G401.6 (cell line): ENCODE results near the gene LPIN2.

Experiments
- FAIRE-seq: peaks from 2 replicates; lab custom pipeline; 2012; peaks lifted over from hg19 to GRCh38; lab: Jason Lieb, UNC

The LPIN2 gene

DNA sequence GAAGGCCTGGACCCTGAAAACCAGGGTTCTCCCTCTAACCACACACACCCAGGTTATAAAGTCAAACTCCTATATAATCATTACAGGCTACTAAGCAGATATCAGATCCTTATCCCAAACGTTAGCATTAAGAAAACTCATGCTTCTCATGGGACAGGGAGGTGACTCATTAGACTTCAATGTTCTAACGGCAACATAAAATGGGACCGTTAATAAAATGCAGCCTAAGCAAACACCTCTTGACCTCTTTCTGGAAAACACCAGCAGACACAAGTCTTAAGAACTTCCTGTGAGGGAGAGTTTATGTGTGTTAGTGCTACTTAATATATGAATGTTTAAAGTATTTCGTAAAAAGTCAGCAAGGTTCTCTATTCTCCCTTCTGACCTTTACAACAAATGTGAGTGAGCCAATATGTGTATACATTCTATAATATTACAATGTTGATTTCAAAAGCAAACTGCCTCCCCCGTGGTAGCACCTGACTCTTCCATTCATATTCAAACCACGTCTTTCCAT lies 31.7 kb downstream of the LPIN2 start:
- FAIRE-seq, result peak; percentile 15

DNA sequence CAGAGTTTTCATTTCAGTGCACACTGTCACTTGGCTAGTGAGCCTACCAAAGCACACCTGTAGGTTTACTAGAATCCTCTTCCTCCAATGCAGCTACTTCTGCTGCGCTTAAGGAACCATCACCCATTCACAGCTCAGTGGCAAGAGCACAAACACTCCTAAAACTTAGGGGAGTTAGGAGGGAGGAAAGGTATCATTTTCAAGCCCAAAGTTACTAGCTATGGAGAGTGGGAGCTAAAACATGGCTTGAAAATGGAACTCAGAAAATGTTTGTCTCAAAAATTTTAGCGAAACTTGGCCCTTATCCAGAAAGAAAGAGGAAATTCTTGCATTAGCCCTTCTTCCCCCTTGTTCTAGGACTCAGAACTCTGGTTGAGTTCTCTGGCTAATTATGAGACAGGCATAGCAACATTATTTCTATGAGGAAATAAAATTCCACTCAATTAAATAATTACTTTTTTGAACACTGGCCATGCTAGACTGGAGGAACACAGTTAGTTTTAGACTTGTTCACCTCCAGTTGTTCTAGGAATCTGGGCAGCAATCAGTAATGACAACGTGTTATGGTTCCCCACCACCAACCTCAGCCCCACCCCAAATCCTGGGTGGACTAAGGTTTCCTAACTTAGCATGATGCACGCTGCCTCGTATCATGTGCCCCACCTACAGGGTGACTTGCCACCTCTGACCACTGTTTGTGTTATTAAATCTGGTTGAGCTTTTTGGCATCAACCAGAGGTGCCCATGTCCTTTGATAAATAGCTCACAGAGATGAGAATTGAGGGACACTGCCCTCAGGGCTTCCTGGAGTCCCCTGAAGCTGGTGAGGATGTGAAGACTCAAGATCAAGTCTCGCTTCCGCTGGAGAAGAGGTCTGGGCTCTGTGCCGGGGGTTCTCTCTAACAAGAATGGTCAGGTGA lies 32.8 kb downstream of the LPIN2 start:
- FAIRE-seq, result no peak

DNA sequence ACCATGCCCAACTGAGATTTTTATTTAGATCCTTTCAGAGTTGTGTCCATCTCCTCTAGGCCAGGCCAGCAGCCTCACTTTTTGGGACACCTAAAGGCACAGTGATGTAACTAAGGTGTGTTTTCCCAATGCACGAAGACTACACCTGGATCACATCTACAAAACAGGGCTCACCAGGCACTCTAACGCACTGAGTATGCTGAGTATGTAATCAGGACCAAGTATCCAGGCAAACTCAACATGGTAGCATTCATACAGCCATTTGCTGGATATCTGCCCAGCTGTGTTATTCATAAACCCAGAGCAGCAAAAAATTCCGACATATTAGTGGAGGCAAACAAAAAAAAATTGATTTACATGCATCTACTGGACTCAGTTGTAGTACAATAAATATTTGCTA lies 33.8 kb downstream of the LPIN2 start:
- no peak for FAIRE-seq

DNA sequence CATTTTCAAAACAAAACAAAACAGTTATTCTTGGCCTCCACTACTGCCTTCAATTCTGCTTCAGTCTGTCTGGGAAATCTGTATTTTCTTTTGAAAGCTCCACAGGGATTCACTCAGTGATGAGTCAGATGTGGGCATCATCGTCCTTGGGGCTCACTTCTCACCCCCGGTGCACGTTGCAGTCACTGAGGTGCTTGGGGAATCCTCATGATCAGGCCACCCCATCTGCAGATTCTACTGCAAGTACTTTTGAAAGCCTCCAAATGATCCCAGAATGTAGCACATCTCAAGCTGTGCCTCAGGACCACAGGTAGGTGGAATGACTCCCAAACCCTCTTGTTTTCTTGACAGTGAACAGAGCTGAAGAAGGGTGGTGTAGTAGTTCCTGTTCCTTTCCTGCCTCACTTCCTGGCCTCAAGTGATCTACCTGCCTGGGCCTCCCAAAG lies 34.3 kb downstream of the LPIN2 start:
- FAIRE-seq, result no peak

DNA sequence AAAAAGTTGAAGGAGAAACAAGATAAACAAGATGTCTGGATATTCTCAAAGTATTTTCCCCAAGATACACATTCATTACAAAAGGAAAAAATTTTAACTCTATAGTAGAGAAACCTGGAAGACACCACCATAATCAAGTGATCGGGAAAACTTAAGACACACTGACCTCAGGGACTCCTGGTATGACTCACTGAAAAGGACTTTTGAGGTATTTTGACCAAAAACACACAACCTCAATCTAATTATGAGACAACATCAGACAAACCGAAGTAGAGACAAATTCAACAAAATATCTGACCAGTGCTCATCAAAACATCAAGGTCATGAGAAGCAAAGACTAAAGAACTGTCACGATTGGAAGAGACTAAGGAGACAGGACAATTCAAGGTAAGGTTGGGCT lies 34.7 kb downstream of the LPIN2 start:
- FAIRE-seq, result no peak

DNA sequence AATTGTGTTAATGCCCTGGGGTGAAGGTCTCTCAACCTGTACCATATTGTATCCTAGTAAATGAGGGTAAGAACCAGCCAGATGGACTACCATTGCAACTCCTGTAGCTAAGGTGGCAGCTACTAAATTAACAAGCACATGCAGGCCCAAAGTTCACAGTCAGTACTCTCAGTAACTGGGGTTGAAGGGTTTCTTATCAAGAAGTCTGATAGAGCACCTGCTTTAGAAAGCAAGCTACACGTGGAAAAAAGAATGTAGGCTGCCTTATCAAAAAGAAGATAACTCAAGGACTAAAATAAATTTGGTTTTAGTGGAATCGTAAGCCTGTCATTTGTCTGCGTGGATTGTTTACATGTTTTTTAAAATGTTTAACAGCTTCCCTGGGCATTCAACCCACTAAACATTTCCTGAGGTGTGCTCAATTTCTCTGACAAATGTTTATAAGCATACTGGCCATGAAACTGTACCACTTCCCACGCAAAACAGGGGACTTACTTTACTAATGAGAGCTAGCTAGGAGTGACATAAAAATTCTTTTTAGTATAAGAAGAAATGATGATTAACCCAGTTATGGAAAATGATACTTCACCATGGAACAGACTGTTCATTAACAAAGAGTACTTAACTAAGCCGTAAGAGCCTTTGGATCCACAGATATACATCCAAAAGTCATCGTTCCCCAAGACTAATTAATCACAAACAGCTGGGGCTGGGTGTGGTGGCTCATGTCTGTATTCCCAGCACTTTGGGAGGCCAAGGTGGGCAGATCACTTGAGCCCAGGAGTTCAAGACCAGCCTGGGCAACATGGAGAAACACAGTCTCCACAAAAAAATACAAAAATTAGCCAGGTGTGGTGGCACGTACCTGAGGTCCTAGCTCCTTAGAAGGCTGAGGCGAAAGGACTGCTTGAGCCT lies 36.5 kb downstream of the LPIN2 start:
- no peak for FAIRE-seq

DNA sequence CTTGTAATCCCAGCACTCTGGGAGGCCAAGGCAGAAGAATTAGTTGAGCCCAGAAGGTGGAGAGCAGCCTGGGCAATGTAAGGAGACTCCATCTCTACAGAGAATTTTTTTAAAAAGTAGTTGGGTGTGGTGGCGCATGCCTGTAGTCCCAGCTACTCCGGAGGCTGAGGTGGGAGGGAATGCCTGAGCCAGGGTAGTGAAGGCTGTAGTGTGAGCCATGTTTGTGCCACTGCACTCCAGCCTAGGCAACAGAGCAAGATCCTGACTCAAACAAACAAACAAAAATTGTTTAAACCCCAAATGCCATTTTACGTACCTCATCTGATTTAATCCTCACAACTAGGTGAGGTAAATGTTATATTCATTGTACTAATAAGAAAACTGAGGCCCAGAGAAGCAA lies 38.2 kb downstream of the LPIN2 start:
- FAIRE-seq, result no peak

DNA sequence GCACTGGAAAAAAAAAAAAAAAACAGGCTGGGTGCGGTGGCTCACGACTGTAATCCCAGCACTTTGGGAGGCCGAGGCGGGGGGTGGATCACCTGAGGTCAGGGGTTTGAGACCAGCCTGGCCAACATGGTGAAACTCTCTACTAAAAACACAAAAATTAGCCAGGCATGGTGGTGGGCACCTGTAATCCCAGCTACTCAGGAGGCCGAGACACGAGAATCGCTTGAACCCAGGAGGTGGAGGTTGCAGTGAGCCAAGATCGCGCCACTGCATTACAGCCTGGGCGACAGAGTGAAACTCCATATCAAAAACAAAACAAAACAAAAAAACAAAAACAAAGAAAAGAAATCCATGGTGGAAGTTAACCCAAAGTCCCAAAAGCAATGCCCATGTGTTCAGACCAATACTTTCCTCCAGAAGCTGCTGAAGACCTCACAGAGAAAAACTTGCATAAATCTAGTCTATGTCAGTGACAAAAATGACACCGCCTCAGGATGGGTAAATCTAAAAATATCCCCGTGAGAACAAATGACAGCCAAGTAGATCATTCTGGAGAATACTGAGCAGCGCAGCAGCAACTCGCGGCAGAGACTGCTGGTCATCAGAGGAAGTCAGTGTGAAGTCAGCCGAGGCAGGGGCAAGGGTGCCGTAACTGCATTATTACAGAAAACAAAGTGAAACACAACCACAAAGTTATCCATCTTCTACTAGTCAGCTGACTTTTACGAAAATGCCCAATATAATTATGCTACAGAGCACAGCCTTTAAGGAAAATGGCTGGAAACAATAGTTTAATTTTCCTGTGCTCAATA lies 41.0 kb downstream of the LPIN2 start:
- FAIRE-seq, result no peak

DNA sequence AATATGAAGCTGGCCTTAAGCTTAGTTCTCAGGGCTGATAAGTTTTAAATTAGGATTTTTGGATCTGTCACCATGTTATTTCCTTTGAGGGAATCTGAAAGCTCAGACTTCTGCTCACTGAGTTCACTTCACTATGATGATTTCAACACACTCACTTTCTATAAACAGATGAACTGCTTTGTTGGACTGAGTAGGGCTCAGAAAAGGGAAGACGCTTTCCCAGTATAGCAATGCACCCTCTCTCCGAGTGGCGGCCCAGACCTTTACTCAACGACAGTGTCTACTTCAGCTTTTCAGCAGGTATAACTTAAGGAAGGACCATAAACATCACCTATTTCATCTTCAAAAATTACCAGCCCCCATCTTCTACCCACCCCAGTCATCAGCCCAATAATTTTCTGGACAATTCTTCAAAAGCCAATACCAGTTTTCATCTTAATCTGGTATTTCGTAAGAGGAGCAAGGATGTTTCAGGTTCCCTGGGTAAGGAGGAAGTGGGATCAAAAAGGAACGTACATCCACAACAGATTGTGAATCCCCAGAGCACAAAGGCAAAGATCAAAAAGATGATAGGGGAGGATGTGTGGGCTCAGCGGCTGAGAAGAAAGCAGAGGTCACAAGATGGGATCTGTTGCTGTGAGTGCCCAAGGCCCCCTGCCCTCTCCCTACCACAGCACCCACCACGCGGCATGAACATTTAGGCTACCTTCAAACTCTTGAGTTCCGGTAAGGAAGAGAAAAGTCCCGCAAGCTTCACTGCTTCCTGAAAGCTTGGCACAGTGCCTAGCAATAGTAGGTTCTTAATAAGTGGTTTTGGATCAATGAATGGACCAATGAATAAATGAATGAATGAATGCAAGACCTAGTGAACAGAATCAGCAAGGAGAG lies 41.9 kb downstream of the LPIN2 start:
- no peak for FAIRE-seq

DNA sequence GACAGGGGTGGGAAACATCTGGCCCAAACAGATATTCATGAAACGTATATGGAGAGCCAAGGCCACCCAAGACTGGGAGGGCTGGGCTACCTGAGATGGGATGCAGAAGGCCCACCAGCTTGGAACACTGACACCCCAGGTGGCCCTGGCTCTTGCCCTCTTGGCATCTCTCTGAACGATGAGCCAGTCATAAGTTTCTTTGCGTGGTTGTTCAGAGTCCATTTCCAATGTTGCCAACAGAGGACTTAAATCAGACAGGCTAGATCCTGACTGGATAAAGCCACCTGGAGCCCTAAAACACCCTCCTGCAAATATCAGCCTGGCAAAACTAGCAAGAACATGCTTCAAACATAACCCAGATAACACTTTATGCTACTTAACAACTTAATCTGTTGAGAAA lies 42.6 kb downstream of the LPIN2 start:
- no peak for FAIRE-seq

DNA sequence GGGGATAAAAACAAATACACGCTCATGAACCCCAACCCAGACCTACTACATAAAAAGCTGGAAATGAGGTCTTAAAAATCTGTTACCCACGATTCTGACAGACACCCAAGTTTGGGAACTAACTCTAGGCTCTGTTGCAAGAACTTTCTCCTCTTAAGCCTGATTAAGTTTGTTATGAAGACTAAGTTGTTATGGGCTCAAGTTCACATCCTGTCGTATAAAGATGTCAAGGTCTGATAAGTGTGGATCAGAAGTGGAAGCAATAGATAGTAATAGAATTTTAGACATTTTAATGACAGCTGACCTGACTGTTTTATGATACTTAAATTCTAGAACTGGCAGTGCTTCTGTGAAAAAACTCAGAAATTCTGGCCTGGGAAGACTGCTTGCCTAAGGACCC lies 43.2 kb downstream of the LPIN2 start:
- FAIRE-seq, result no peak

DNA sequence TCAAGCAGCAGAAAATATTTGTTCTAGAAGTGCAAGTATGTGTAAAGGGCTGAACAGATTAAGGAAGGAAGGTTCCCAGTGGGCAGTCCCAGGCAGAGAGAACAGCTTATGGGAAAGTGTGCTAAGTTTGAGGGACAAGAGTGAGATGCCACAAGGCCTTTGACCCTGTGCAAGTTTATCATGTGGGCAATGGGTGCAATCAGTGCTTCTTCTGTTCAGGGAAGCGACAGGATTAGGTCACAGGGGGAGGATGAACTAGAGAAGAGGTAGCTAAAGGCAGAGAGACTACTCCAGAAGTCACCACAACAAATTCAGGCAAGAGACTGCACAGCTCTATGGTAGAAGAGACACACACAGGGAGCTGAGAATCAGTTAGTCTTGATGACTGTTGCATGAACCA lies 44.3 kb downstream of the LPIN2 start:
- FAIRE-seq, result no peak

DNA sequence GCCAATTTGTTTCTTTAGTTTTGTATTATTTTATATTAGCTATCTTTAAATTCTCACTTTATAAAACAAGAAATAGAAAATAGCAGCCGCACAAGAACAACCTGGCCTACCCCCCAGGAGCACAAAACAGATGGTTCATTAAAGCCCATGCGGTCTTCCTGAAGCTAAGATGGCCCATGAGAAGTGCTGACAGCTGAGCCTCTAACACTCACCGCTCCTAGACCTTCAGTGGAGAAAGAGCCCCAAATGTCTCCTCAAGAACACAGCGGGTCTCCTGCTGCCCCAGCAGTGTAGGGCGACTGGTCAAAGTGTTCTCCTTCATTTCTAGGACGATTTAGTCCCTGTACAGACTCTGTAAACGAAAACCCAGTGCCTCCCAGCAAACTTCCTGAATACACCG lies 45.1 kb downstream of the LPIN2 start:
- FAIRE-seq, result no peak

DNA sequence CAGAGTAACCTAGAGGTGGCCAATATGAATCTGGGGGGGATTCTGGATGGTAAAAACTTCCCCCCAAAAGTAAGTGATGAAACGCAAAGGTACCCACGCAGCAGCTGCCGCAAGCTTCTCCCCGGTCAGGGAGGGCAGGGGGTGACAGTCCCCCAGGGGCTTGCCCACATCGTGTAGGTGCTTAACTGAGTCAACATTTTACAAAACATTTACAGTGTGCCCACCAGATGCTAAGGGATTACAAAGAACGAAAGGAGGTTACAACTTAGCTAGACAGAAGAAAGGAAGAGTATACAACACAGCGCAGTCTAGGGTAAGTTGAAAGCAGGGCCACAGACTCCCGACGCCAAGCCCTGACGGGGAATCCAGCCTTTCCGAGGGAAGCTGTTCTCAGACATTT lies 45.6 kb downstream of the LPIN2 start:
- no peak for FAIRE-seq

DNA sequence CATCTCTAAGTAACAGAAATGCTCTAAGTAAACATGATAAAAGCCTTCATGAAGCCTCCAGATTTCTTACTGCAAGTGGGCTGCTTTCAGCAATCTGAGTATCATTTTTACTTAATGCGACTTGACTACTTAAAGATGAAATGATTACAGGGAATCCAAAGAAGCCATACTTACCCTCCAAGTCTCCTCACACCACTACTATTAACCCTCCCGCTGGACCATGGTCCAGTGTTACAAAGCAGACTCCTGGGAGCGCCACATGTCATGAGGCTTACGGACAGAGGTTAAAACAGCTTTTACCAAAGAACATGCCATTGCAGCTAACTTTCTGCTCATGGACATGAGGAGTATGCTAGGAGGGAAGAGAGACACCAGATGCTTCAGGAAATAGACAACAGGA lies 46.4 kb downstream of the LPIN2 start:
- no peak for FAIRE-seq

DNA sequence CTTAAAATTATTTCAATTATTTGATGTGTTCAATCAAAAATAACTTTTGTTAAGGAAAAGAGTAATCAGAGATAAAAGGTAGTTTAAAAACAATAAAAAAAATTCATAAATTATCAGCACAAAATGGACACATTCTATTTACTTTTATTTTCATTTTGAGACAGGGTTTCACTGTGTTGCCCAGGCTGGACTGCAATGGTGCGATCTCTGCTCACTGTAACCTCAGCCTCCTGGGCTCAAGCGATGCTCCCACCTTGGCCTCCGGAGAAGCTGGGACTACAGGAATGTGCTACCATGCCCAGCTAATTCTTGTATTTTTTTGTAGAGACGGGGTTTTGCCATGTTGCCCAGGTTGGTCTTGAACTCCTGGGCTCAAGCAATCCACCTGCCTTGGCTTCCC lies 47.1 kb downstream of the LPIN2 start:
- no peak for FAIRE-seq

DNA sequence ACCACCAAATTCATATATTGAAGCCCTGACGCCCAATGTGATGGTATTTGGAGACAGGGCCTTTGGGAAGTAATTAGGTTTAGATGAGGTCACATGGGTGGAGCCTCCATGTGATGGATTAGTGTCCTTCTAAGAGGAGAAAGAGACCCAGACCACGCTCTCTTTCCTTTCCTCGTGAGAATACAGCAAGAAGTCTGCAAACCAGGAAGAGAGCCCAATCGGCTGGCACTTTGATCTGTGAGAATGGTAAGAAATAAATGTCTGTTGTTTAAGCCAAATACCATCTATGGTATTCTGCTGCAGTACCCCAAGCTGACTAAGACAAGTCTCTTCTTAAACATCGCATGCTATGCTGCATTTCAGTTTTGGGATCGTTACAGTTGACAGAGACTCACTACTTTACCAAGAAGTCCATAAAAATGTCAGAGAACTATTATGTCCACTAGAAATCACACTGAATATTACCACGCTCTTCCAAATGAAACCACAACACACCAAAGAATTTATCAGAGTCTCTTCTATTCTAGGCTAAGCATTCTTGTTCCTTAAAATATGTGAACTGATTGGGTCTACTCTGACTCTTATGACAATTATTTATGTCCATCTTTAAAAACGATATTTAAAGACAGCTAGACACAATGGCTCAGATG lies 48.5 kb downstream of the LPIN2 start:
- FAIRE-seq, result no peak
